Activated effector memory CD4-positive, alpha-beta T cell treated with Interleukin-2 at 50 U/mL for 16 hours (primary cell): Measurements from ENCODE around the gene FAM210B.
"Not testable (repeated sequence)": the region's sequence is repeated elsewhere in the genome, so short reads cannot be mapped to it uniquely, and the experiment has no call there.

Experiments
- DNase-seq: peaks from one replicate; pipeline ENCODE4 v3.0.0-alpha.2; 2020

Gene FAM210B

DNA sequence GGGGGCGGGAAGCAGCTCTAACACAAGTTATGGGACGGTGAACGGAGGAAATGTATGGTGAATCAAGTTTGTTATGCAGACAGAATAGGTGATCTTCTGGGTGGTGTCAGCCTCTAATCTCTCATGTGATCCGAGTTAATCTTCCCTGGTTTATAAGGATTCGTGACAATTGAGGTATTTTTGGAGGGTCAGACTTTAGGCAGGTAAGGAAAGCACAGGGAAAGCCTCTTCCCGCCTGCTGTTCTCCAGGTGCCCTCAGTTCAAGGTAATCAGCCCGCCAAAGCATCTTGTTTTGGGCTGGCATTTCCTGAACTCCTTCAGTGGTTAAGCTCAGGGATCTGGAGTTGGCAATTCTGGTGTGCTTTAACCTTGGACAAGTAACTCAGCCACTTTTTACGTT, 34.9 kb downstream of the FAM210B start:
- no peak for DNase-seq

GRCh38 chr20:56395166-56395565, 36.4 kb downstream of the FAM210B start:
- DNase-seq, result no peak

DNA sequence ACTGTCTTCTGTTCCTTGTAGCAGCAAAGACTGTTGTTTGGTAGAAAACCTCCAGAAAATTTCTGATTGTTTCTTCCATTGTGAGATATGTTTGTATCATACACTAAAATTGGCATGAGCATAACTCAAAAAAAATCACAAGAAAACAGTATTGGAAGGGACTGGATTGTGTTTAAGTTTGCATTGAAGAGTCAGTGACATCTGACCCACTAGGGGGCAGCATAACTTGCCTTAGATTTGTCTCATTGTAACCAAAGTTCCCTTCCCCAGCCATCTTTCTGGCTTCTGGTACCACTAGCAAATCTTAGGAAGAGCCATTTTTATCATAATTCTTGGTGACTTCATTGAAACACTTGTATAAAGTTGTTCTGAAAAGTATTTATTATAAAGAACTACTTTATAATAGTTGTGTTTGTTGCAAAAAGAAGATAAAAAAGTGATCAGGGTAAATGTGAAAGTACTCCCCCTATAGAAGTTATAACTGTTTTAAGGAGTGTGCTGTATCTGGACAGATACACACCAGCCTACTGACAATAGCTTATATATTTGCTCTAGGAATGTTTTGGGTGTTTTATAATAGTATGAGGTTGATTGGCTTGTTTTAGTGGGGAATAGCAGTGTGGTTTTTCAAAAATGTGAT, 41.3 kb downstream of the FAM210B start:
- DNase-seq, result no peak

DNA sequence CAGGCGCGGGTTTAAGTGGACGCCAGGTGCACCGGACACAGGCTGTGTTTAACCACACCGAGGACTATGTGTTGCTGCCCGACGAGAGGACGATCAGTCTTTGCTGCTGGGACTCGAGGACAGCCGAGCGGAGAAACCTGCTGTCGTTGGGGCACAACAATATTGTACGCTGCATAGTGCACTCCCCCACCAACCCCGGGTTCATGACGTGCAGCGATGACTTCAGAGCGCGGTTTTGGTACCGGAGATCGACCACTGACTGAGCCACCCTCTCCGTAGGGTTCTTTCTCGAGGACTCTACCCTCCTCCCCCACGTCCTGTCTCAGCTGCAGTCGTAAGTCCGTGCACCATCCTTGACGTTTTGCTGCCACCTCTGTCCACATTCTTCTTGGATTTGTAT, 44.7 kb downstream of the FAM210B start:
- no peak for DNase-seq

GRCh38 chr20:56405356-56405755, 46.6 kb downstream of the FAM210B start:
- not testable (repeated sequence) for DNase-seq

DNA sequence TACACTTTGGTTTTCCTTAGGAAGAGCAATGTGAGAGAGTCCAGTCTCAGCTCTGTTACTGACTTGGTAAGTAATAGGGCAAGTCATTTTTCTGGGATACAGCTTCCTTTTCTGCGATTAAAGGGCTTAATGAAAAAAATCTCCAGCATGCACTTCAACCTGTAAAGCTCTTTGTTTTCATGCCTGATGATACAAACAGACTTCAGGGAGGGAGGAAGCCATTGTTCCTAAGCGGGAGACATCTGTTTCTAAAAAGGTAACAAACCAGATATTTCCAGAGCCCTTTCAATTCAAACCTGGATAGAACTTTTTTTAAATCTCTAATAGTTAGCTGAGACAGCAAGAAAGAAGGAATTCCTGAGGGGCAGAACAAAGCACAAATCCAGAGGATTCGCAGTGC, 48.1 kb downstream of the FAM210B start:
- no peak for DNase-seq

DNA sequence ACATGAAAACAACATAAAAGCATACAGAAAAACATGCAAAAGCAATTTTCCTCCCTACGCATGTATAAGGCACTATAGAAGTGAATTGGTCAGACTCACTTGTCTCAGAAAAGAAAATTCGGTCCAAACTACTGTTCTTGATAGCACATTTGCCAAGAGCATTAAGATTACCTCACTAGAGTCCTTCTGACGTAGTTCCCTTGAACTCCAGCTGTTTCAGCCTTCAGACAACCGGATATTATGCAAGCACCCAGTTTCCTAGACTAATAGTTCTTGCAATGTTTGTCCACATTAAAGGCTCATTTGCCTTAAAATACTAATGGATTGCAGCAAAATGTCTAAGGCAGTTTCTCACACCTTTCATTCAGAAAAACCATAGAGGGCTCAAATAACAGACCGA, 50.7 kb downstream of the FAM210B start:
- DNase-seq, result no peak

DNA sequence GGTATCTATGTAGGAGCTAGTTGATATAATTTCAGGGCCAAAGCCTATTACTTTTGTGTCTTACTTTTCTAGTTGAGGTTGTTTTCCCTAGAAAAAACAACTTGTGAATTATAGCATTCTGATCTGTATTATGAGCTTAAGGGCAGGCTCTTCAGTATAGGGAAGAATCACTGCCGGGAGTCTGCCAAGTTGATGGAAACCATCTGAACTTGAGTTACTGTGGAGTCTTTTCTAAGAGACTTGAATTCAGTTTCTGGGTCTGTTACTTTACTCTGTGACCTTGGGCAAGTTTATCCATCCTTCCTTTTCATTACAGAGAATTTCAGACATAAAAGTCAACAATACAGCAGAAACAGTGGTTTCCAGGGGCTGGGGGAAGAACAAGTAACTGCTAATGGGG, 51.2 kb downstream of the FAM210B start:
- no peak for DNase-seq

DNA sequence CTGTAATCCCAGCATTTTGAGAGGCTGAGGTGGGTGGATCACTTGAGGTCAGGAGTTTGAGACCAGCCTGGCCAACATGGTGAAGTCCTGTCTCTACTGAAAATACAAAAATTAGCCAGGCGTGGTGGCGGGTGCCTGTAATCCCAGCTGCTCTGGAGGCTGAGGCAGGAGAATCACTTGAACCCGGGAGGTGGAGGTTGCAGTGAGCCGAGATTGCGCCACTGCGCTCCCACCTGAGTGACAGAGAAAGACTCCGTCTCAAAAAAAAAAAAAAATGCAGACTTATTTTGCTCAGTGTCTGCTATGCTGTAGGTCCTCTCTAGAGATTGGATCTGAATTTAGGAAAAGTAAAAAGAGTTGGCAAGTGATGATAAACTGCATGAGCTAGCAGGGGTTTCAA, 52.5 kb downstream of the FAM210B start:
- not testable (repeated sequence) for DNase-seq

GRCh38 chr20:56411759-56412472, 53.1 kb downstream of the FAM210B start, which contains the start of gene CASS4:
Gene CASS4, plus strand, starts transcription at chr20:56412260. Its CDS starts 199 bp downstream, at chr20:56412459.
- DNase-seq, result no peak

- no peak for DNase-seq
These were observed 53.7 kb downstream of the FAM210B start for GRCh38 chr20:56412473-56412790.

- no peak for DNase-seq
These were observed 54.2 kb downstream of the FAM210B start for GRCh38 chr20:56412949-56413348.

- no peak for DNase-seq
These were observed 56.3 kb downstream of the FAM210B start for GRCh38 chr20:56414842-56415765.

- DNase-seq, result no peak
These were observed 58.6 kb downstream of the FAM210B start for GRCh38 chr20:56417402-56417801.

- DNase-seq, result no peak
These were observed 59.1 kb downstream of the FAM210B start for GRCh38 chr20:56417911-56418310.
